Thoracic aorta (tissue), 2 donors: ENCODE data around the gene RBPMS2. TPM values are rescaled to one million over a fixed set of nuclear protein-coding genes. Genes with fewer than 3 reads are reported as not detected.
"Not testable (repeated sequence)": the region's sequence is repeated elsewhere in the genome, so short reads cannot be mapped to it uniquely, and the experiment has no call there.

ENCODE experiments used
- ATAC-seq: fragments of 150-250 bp; one replicate; pipeline ENCODE4 v1.8.0; 2017; ENCODE audit warnings: low read depth; ENCODE audit not compliant: insufficient number of reproducible peaks, low FRiP score
- DNase-seq: peaks from one replicate; pipeline ENCODE4 v3.0.0-alpha.2; 2020; ENCODE audit warnings: low spot score
- H3K27ac ChIP-seq, 2 donors: fragments of 200-600 bp; sonication (generic); 1 replicate in 1 of 2; 2 replicates in 1 of 2; pipeline ENCODE4 v1.5.1; 2016; ENCODE audit warnings: mild to moderate bottlenecking in 2 of 2, moderate library complexity in 2 of 2
- H3K27me3 ChIP-seq: fragments of 200-600 bp; sonication (generic); replicated peaks from 2 replicates; pipeline ENCODE4 v1.6.0; 2016; ENCODE audit warnings: mild to moderate bottlenecking; ENCODE audit not compliant: insufficient read depth
- H3K36me3 ChIP-seq: fragments of 200-600 bp; sonication (generic); one replicate; pipeline ENCODE4 v1.5.1; 2016
- H3K4me1 ChIP-seq, 2 donors: fragments of 200-600 bp; sonication (generic); 1 replicate in 1 of 2; 2 replicates in 1 of 2; pipeline versions ENCODE4 v1.5.1 to v1.6.0; 2016; ENCODE audit warnings: low read depth in 2 of 2, mild to moderate bottlenecking in 1 of 2; ENCODE audit not compliant: control insufficient read depth in 1 of 2
- H3K4me3 ChIP-seq: fragments of 200-600 bp; sonication (generic); 2 replicates; pipeline ENCODE4 v1.5.1; 2016; ENCODE audit warnings: mild to moderate bottlenecking
- H3K9me3 ChIP-seq: fragments of 200-600 bp; sonication (generic); 2 replicates; pipeline ENCODE4 v1.5.1; 2016
- CTCF ChIP-seq: fragments of 200-600 bp; sonication (generic); IDR thresholded peaks from one replicate; pipeline ENCODE4 v1.5.1; 2019; ENCODE audit warnings: antibody characterized with exemption
- total RNA-seq, 2 donors: library from RNA; depleted of rRNA; stranded (reverse); fragments of >200 nt; gene quantifications; one replicate each; pipeline versions ENCODE4 v1.1.0 to v1.2.3, GENCODE V29; 2016

RBPMS2 gene
- 1 to 10 TPM in 1 of 2 donors, not detected in 1; 4.4 TPM for total RNA-seq

- Histone ChIP-seq H3K4me1 (peaks cover 0 to 9% of the 10 kb centered on the region in 2 donors), H3K27ac (no peak within 1 kb of the TSS), H3K27me3 (no peaks in the 10 kb centered on the region), H3K36me3 (no peaks in the 10 kb centered on the region), H3K4me3 (peak within 1 kb of the TSS; percentile 81), H3K9me3 (no peaks in the 10 kb centered on the region)
- ATAC-seq = no peak
- no peak for DNase-seq
- TF ChIP-seq CTCF = no peak
Measured at GRCh38 chr15:64775551-64776401, at the start of gene RBPMS2. TSS of gene RBPMS2 (minus strand) at chr15:64775589. CDS start at chr15:64775319, 270 bp downstream.

GRCh38 chr15:64824929-64825430 is 49.6 kb upstream of the RBPMS2 start:
- no peaks in the 10 kb centered on the region for H3K36me3 ChIP-seq
- DNase-seq = no peak
- no peak overlapping the region for H3K27ac ChIP-seq
- peak overlapping the region; percentile 80 for H3K4me3 ChIP-seq
- TF ChIP-seq CTCF = no peak
- H3K9me3 ChIP-seq = no peaks in the 10 kb centered on the region
- no peak for ATAC-seq
- H3K27me3 ChIP-seq = no peaks in the 10 kb centered on the region
- H3K4me1 ChIP-seq = peaks cover 15 to 16% of the 10 kb centered on the region in 2 donors

- no peak overlapping the region for H3K27ac ChIP-seq
- no peaks in the 10 kb centered on the region for H3K4me1 ChIP-seq
- no peak for TF ChIP-seq CTCF
- no peak overlapping the region for H3K4me3 ChIP-seq
- no peaks in the 10 kb centered on the region for H3K27me3 ChIP-seq
- ATAC-seq (no peak), DNase-seq (no peak)
- H3K36me3 ChIP-seq = no peaks in the 10 kb centered on the region
- H3K9me3 ChIP-seq = no peaks in the 10 kb centered on the region
Measured at GRCh38 chr15:64816452-64816851, 41.1 kb upstream of the RBPMS2 start.

- not testable (repeated sequence) for DNase-seq, H3K9me3 ChIP-seq, H3K36me3 ChIP-seq, H3K27me3 ChIP-seq, H3K4me3 ChIP-seq, H3K4me1 ChIP-seq, H3K27ac ChIP-seq, ATAC-seq
Measured at GRCh38 chr15:64814965-64815364, 39.6 kb upstream of the RBPMS2 start.

- not testable (repeated sequence) for H3K27me3 ChIP-seq, H3K27ac ChIP-seq, H3K9me3 ChIP-seq, H3K36me3 ChIP-seq, ATAC-seq, DNase-seq, H3K4me1 ChIP-seq, H3K4me3 ChIP-seq
Measured at GRCh38 chr15:64814283-64814682, 38.9 kb upstream of the RBPMS2 start.

GRCh38 chr15:64813075-64813474 is 37.7 kb upstream of the RBPMS2 start:
- TF ChIP-seq CTCF = no peak
- no peak for ATAC-seq
- H3K4me3 ChIP-seq = no peak overlapping the region
- no peaks in the 10 kb centered on the region for H3K36me3 ChIP-seq
- no peaks in the 10 kb centered on the region for H3K27me3 ChIP-seq
- no peak for DNase-seq
- no peaks in the 10 kb centered on the region for H3K4me1 ChIP-seq
- no peaks in the 10 kb centered on the region for H3K9me3 ChIP-seq
- H3K27ac ChIP-seq = no peak overlapping the region
